ENCODE data around the gene IGFBPL1.
"Not testable (repeated sequence)": the region's sequence is repeated elsewhere in the genome, so short reads cannot be mapped to it uniquely, and the experiment has no call there.

DNA sequence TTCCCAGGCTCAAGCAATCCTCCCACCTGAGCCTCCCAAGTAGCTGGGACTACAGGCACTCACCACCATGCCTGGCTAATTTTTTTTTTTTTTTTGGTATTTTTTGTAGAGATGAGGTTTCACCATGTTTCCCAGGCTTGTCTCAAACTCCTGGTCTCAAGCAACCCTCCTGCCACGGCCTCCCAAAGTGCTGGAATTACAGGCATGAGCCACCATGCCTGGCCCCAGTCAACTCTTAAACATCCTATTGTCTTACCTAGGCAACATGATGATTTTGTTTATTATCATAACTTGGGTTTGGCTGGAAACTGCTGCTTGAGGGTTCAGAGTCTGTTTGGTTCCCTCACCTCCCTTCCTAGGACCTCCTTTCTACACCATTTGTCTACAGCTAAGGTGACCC is 25.1 kb downstream of the IGFBPL1 start:
- TF ChIP-seq, protein P1, sequence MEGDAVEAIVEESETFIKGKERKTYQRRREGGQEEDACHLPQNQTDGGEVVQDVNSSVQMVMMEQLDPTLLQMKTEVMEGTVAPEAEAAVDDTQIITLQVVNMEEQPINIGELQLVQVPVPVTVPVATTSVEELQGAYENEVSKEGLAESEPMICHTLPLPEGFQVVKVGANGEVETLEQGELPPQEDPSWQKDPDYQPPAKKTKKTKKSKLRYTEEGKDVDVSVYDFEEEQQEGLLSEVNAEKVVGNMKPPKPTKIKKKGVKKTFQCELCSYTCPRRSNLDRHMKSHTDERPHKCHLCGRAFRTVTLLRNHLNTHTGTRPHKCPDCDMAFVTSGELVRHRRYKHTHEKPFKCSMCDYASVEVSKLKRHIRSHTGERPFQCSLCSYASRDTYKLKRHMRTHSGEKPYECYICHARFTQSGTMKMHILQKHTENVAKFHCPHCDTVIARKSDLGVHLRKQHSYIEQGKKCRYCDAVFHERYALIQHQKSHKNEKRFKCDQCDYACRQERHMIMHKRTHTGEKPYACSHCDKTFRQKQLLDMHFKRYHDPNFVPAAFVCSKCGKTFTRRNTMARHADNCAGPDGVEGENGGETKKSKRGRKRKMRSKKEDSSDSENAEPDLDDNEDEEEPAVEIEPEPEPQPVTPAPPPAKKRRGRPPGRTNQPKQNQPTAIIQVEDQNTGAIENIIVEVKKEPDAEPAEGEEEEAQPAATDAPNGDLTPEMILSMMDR (IDR thresholded peaks at IDR 0.05) = not testable (repeated sequence)
- TF ChIP-seq POLR2AphosphoS5, EP300, POLR2A (IDR thresholded peaks at IDR 0.05): not testable (repeated sequence)
